Gastroesophageal sphincter (tissue), 3 donors: ENCODE measurements around the gene XAB2.

Experiments used
- EP300 ChIP-seq: sonication (generic); formaldehyde crosslinking; IDR thresholded peaks from one replicate; pipeline ENCODE4 v1.6.1; 2017; ENCODE audit warnings: antibody characterized with exemption, mild to moderate bottlenecking
- POLR2A ChIP-seq, 2 donors: fragments of 450-650 bp; IDR thresholded peaks; one replicate each; pipeline ENCODE4 v1.6.1; 2017; ENCODE audit warnings: antibody characterized with exemption in 2 of 2, mild to moderate bottlenecking in 2 of 2, moderate library complexity in 1 of 2
- POLR2AphosphoS5 ChIP-seq: sonication (generic); formaldehyde crosslinking; IDR thresholded peaks from one replicate; pipeline ENCODE4 v1.6.1; 2017; ENCODE audit warnings: antibody characterized with exemption
- TF ChIP-seq, protein P1 (sequence below), 4 experiments: fragments of 200-600 bp in 2 of 4; fragments of 450-650 bp in 2 of 4; sonication (generic) in 1 of 4; IDR thresholded peaks; one replicate each; pipeline ENCODE4 v1.5.1; 2017 to 2019; ENCODE audit warnings: antibody characterized with exemption in 4 of 4, mild to moderate bottlenecking in 2 of 4, moderate library complexity in 2 of 4

DNA sequence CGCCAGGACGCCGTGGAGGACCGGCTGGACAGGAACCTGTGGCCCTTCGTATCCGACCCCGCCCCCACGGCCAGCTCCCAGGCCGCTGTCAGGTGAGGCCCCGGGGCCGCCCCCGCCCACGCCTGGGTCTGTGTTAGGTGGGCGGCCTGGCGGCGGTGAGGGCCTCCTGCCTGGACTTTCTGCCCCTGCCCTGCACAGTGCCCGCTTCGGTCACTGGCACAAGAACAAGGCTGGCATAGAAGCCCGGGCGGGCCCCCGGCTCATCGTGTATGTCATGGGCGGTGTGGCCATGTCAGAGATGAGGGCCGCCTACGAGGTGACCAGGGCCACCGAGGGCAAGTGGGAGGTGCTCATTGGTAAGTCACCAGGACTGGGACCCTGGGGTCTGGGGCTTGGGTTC is 17.8 kb upstream of the XAB2 start:
- TF ChIP-seq, protein P1, sequence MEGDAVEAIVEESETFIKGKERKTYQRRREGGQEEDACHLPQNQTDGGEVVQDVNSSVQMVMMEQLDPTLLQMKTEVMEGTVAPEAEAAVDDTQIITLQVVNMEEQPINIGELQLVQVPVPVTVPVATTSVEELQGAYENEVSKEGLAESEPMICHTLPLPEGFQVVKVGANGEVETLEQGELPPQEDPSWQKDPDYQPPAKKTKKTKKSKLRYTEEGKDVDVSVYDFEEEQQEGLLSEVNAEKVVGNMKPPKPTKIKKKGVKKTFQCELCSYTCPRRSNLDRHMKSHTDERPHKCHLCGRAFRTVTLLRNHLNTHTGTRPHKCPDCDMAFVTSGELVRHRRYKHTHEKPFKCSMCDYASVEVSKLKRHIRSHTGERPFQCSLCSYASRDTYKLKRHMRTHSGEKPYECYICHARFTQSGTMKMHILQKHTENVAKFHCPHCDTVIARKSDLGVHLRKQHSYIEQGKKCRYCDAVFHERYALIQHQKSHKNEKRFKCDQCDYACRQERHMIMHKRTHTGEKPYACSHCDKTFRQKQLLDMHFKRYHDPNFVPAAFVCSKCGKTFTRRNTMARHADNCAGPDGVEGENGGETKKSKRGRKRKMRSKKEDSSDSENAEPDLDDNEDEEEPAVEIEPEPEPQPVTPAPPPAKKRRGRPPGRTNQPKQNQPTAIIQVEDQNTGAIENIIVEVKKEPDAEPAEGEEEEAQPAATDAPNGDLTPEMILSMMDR (IDR thresholded peaks at IDR 0.05) = no peak
- no peak for TF ChIP-seq POLR2A (IDR thresholded peaks at IDR 0.05)
- TF ChIP-seq EP300 = no peak
- no peak for TF ChIP-seq POLR2AphosphoS5
